ENCODE data around the gene LCN15.
A peak's percentile ranks its signal among the peaks of the same experiment; 100 is the strongest.

DNA sequence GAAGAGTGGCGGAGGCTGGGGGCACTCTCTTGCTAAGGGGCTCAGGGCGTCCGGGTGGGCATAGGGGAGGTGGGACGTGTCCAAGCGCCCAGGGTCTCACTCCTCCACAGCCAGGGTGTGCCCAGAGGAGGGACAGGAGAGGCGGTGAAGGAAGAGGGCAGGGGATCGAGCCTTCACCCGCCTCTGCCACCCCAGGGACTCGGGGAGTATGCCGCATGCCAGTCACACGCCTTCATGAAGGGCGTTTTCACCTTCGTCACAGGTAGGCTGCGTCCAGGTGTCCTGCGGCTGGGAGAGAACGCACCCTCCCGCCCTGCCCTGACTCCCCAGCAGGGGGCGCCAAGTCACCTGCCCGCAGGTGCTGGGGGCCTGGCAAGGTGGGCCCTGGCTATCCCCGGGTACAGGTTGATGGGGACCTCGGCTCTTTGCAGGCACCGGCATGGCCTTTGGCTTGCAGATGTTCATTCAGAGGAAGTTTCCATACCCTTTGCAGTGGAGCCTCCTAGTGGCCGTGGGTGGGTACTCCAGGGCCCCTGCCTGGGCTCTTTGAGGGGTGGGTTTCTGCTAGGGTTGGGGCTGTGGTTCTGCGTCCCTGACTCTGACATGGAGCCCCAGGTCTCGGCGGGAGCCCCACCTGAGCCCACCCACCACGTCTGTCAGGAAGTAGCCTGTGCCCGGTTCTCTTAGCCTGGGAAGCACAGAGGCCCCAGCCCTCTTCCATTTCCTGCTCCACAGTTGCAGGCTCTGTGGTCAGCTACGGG is 27.4 kb upstream of the LCN15 start:
- TF ChIP-seq, protein P1, sequence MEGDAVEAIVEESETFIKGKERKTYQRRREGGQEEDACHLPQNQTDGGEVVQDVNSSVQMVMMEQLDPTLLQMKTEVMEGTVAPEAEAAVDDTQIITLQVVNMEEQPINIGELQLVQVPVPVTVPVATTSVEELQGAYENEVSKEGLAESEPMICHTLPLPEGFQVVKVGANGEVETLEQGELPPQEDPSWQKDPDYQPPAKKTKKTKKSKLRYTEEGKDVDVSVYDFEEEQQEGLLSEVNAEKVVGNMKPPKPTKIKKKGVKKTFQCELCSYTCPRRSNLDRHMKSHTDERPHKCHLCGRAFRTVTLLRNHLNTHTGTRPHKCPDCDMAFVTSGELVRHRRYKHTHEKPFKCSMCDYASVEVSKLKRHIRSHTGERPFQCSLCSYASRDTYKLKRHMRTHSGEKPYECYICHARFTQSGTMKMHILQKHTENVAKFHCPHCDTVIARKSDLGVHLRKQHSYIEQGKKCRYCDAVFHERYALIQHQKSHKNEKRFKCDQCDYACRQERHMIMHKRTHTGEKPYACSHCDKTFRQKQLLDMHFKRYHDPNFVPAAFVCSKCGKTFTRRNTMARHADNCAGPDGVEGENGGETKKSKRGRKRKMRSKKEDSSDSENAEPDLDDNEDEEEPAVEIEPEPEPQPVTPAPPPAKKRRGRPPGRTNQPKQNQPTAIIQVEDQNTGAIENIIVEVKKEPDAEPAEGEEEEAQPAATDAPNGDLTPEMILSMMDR (IDR thresholded peaks at IDR 0.05): peak; percentile 66 to 100 (median 96)
- TF ChIP-seq POLR2A (IDR thresholded peaks at IDR 0.05): peak; percentile 51 to 63

Measured in Peyer's patch (tissue), 4 donors.